Measurements from ENCODE around the gene GSK3A.
A peak's percentile ranks its signal among the peaks of the same experiment; 100 is the strongest.

GSK3A gene

DNA sequence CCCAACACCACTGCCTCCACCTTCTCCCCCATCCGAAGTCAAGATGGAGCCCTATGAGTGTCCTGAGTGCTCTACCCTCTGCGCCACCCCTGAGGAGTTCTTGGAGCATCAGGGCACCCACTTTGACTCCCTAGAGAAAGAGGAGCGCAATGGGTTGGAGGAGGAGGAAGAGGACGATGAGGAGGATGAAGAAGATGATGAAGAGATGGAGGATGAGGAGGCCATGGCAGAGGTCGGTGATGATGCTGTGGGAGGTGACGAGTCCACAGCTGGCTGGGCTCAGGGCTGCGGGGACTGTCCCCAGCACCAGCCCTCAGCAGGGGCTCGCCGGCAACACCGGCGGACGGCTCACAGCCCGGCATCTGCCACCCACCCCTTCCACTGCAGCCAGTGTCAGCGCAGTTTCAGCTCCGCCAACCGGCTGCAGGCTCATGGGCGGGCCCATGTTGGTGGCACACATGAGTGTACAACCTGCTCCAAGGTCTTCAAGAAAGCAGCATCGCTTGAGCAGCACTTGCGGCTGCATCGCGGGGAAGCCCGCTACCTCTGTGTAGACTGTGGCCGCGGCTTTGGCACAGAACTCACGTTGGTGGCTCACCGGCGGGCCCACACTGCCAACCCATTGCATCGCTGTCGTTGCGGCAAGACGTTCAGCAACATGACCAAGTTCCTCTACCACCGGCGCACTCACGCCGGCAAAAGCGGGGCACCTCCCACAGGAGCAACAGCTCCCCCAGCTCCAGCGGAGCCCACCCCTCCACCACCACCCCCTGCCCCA lies 17.3 kb downstream of the GSK3A start:
- DNase-seq = no peak

GRCh38 chr19:42220751-42221097 lies 21.7 kb downstream of the GSK3A start:
- no peak for DNase-seq

- DNase-seq = peak; percentile 99
Measured at GRCh38 chr19:42219812-42220750, 22.3 kb downstream of the GSK3A start, which contains the start of gene ZNF526. TSS of gene ZNF526 (plus strand) at chr19:42220312. CDS start at chr19:42224404, 4,092 bp downstream.

DNA sequence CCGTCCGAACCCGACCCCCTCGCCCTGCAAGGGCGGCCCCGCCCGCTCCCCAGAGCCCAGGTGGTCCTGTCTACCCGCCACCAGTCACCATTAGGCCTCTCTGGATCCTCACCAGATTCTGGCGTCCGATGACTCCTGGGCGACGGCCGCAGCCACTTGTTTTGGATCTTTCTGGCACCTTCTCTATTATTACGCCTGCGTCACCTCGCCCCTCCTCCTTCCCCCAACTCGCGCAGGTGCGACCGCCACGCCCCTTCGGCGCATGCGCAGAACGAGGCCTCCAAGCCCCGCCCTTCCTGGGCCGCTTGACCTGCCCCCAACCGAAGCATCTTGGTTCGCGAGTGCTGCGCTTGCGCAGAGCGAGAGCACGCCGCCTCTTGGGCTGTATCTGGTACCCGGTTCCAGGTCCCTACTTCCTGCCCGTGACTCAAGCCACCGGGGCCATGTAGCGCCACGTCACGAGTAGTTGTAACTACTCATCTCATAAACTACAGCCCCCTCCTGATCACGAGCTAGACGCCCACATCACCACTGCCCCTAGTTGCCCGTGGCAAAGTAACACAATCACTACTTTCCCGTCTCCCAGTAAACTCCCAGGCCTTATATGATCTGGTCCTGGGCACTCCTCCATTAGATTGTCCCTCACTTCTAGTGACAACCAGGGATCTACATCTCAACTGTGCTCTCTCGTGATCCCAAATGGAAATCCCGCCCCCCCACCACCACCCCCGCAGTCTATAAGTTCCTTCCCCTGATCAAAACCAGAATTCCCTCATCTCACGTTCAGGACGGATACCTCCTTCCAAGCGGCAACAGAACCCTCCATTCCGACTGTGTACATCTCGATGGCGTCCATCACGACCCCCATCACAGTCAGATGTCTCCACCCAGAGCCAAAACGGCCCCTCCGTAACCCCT lies 24.6 kb downstream of the GSK3A start, which contains the start of gene DEDD2:
DEDD2 (minus strand) TSS at position 158 of the 918 bp plus-strand sequence. CDS start 670 bp downstream, outside the sequence.
- DNase-seq = peak; percentile 98 to 100 (median 100)

- DNase-seq = peak; percentile 39 to 55 (median 44)
Measured at GRCh38 chr19:42216653-42217519, 25.5 kb downstream of the GSK3A start.

GRCh38 chr19:42214810-42215485 lies 27.5 kb downstream of the GSK3A start:
- no peak for DNase-seq

DNA sequence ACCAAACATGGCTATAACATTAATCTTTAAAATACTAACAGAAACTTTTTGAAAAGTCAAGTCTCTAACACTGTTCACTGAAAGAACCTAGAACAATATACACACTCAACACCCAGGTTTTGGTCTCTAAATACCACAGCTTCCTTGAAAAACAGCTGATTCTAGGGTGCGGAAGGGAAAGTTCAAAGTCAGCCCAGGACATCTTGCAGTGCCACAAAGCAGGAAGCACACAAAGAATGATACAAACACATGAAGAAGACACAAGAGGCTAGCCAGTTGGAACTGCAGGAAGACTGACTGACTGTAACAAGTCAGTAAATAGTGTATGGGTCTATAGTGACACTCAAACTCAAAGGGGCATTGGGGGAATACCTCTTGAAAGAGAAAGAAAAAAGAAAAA lies 29.5 kb downstream of the GSK3A start:
- DNase-seq = peak; percentile 48 to 55 (median 51)

DNA sequence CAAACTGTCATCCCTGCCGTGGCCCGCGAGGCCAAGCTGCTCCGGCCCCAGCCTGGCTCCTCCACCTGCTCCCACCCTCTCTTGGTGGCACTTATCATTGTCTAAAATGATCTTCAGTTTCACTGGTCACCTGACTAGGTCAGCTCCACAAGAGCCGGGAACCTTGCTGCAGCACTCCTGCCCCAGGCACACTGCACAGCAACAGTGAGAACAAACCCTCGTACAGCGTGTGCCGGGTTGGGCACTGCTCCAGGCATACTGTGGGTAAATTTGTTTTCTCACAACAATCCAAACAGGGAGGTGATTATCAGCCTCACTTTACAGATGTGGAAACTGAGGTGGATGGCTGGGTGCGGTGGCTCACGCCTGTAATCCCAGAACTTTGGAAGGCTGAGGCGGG lies 33.8 kb downstream of the GSK3A start:
- DNase-seq = no peak

DNA sequence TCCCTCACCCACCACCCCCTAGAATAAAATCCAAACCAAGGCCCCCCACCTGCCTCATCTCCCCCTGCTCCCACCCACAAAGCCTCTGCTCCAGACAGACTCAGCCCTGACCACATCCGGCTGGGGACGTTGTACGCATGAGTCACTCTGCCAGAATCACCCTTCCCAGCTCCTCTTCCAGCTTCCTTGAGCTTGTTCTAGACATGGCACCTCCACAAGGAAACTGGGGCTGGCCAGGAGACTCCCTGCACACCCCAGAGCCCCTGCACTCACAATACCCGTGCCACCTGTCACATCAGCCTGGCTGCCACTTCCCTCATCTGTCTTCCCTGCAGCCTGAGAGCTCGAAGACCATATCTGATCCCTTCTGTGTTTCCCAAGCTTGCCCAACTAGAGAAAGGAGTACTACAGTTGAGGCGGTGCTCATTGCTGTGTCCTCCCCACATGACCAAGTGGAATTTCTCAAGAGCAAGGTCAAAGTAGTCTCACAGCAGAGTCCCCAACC lies 34.6 kb downstream of the GSK3A start:
- DNase-seq = peak; percentile 88 to 93 (median 92)

- DNase-seq = no peak
Measured at GRCh38 chr19:42206871-42207755, 35.3 kb downstream of the GSK3A start.

DNA sequence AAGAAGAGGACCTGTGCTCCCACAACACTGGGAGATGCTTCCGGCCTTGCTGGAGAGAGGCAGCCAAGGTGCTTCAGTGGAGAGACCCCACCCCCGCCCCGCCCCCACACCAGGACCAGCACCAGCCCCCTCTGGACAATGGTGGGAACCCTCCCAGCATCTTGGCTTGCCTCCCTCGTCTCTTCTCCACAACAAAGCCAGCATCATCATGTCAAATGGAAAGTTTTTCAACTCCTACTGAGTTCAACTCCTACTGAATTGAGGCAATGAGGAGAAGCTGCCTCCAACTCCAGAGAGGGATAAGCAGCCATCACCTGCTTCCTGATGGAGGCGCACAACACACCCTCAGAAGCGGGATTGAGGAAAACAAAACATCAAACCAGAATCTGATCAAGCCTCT lies 37.7 kb downstream of the GSK3A start:
- no peak for DNase-seq

DNA sequence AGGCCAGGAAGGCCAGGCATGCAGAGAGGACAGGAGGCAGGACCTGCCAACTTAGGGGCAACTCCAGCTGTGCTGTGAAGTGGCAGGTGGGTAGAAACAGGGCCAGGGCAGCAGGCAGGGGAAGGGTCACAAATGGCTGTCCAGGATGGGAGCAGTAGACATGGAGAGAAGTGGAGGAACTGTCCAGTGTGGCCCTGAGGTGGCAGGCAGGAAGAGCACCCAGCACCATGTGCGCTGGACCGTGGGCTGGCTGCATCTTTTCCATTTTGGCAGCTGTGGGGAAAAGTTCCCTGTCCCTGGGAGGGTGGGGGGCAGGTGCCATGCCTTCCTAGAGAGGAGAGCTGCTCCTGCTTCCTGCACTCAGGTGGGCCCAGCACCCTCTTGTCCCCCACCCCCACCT lies 38.7 kb downstream of the GSK3A start:
- DNase-seq = no peak

DNA sequence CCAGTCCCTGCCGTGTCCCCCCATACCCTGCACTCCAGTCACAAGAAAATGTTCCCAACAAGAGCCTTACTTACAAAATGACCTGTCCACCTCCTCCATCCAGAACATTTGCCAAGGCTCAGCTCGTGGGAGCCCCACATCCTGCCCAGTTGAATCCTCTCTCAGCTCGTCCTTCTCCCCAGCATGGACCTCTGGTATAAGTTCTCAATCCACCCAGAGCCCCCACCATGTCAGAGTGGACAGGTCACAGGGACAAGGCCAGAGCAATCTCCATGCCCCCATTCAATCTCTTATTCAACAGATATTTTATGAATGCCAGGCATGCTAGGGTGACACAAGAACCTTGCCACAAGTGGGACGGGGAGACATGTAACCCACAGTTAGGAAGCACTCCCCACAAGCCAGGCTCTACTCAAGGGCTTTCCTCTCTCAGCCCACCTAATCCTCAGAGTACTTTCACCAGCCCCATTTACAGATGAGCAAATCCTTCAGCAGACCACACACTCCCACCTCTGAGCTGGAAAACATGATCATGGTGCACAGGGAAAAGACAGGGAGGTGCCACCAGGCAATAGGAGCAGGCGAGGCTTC lies 40.0 kb downstream of the GSK3A start:
- peak; percentile 51 to 63 (median 58) for DNase-seq

GRCh38 chr19:42201489-42202289 lies 40.7 kb downstream of the GSK3A start:
- peak; percentile 93 to 94 (median 94) for DNase-seq

- peak in 1 of 3 donors; percentile 48 for DNase-seq
Measured at GRCh38 chr19:42200116-42200715, 42.2 kb downstream of the GSK3A start.

GRCh38 chr19:42199440-42200115 lies 42.8 kb downstream of the GSK3A start:
- peak; percentile 77 to 87 (median 81) for DNase-seq
